Liver (tissue), 3 donors: ENCODE measurements around the gene FCSK.
A peak's percentile ranks its signal among the peaks of the same experiment; 100 is the strongest.

ENCODE experiments used
- EGR1 ChIP-seq, 2 donors: IDR thresholded peaks; 2 replicates each; pipeline ENCODE4 v1.6.1; 2016 to 2018; ENCODE audit warnings: antibody characterized with exemption in 2 of 2, low read depth in 2 of 2
- GABPA ChIP-seq, 2 donors: IDR thresholded peaks in 1 of 2; conservative IDR thresholded peaks in 1 of 2; 2 replicates each; pipeline ENCODE4 v1.6.1; 2016; ENCODE audit warnings: antibody characterized with exemption in 2 of 2, mild to moderate bottlenecking in 1 of 2, moderate library complexity in 1 of 2
- HNF4A ChIP-seq, 2 donors: conservative IDR thresholded peaks; 2 replicates each; pipeline ENCODE4 v1.6.1; 2016; ENCODE audit warnings: antibody characterized with exemption in 2 of 2, mild to moderate bottlenecking in 2 of 2
- HNF4G ChIP-seq: IDR thresholded peaks from 2 replicates; pipeline ENCODE4 v1.6.1; 2016; ENCODE audit warnings: antibody characterized with exemption
- JUND ChIP-seq, 2 donors: IDR thresholded peaks; 2 replicates each; pipeline ENCODE4 v1.6.1; 2016; ENCODE audit warnings: antibody characterized with exemption in 2 of 2
- NR2F2 ChIP-seq: IDR thresholded peaks from 2 replicates; pipeline ENCODE4 v1.6.1; 2016; ENCODE audit warnings: antibody characterized with exemption
- RAD21 ChIP-seq, 2 donors: IDR thresholded peaks; 2 replicates each; pipeline ENCODE4 v1.6.1; 2016; ENCODE audit warnings: antibody characterized with exemption in 2 of 2, mild to moderate bottlenecking in 2 of 2
- SP1 ChIP-seq: IDR thresholded peaks from 2 replicates; pipeline ENCODE4 v1.6.1; 2018; ENCODE audit warnings: antibody characterized with exemption, mild to moderate bottlenecking
- YY1 ChIP-seq: IDR thresholded peaks from 2 replicates; pipeline ENCODE4 v1.6.1; 2016; ENCODE audit warnings: antibody characterized with exemption, mild to moderate bottlenecking
- TF ChIP-seq, protein P1 (sequence below): IDR thresholded peaks from 2 replicates; pipeline ENCODE4 v1.6.1; 2016; ENCODE audit warnings: antibody characterized with exemption
- TF ChIP-seq, protein P2 (sequence below): fragments of 150-350 bp; IDR thresholded peaks from 2 replicates; pipeline ENCODE4 v1.5.1; 2017; ENCODE audit warnings: improper control_type of control experiment, low read depth, low read length; ENCODE audit not compliant: missing input control
- TF ChIP-seq, protein P3 (sequence below): IDR thresholded peaks from 2 replicates; pipeline ENCODE4 v1.6.1; 2016; ENCODE audit warnings: antibody characterized with exemption
- TF ChIP-seq, protein P4 (sequence below): IDR thresholded peaks from 2 replicates; pipeline ENCODE4 v1.6.1; 2016; ENCODE audit warnings: antibody characterized with exemption
- TF ChIP-seq, protein P5 (sequence below): IDR thresholded peaks from 2 replicates; pipeline ENCODE4 v1.6.1; 2016; ENCODE audit warnings: antibody characterized with exemption, mild to moderate bottlenecking
- donor health status: healthy.
- donor health status: healthy.

DNA sequence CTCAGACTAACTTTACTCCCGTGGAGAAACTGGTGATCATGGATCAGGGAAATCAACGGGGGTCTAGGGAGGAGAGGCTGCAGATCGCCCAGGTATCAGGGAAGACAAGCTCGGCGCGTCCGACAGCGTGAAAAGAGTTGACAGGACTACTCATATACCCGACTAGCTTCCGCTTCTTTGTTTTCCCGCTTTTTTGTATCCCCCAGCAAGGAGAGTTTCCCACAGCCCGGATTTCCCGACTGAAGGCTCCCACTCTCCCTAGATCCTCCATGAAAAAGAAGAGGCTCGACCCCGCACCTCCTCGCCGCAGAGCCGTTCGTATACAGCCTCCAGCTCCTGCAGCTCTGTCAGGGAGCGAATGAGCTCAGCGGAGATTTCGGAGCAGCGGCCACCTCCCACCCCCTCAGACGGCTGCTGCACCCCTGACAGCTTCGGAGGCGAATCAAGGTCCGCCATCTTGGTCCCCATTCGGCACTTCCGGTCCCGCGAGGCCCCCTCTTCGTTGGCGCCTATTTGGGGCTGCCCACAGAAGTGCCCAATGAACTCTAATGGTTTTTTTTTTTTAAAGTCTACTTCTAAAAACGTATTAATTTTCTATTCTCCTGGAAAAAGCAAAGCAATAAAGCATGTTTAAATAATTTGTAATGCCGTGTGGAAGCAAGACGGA is 68.8 kb downstream of the FCSK start, which contains the start of gene COG4:
- TF ChIP-seq, protein P1, sequence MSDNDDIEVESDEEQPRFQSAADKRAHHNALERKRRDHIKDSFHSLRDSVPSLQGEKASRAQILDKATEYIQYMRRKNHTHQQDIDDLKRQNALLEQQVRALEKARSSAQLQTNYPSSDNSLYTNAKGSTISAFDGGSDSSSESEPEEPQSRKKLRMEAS, result no peak
- TF ChIP-seq, protein P2, sequence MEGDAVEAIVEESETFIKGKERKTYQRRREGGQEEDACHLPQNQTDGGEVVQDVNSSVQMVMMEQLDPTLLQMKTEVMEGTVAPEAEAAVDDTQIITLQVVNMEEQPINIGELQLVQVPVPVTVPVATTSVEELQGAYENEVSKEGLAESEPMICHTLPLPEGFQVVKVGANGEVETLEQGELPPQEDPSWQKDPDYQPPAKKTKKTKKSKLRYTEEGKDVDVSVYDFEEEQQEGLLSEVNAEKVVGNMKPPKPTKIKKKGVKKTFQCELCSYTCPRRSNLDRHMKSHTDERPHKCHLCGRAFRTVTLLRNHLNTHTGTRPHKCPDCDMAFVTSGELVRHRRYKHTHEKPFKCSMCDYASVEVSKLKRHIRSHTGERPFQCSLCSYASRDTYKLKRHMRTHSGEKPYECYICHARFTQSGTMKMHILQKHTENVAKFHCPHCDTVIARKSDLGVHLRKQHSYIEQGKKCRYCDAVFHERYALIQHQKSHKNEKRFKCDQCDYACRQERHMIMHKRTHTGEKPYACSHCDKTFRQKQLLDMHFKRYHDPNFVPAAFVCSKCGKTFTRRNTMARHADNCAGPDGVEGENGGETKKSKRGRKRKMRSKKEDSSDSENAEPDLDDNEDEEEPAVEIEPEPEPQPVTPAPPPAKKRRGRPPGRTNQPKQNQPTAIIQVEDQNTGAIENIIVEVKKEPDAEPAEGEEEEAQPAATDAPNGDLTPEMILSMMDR, result no peak
- TF ChIP-seq YY1 (peak; percentile 99), NR2F2 (peak; percentile 37), HNF4A (conservative IDR thresholded peaks at IDR 0.05) (no peak), SP1 (peak; percentile 30), JUND (IDR thresholded peaks at IDR 0.05) (peak in 1 of 2 donors; percentile 16), HNF4G (no peak), GABPA (IDR thresholded peaks at IDR 0.05 in 1 of 2, conservative IDR thresholded peaks at IDR 0.05 in 1 of 2) (peak; percentile 64 to 92), EGR1 (IDR thresholded peaks at IDR 0.05; ENCODE audit: low read depth in 2 of 2) (peak in 1 of 2 donors; percentile 33), RAD21 (IDR thresholded peaks at IDR 0.05) (peak in 1 of 2 donors; percentile 29)
- TF ChIP-seq, protein P3, sequence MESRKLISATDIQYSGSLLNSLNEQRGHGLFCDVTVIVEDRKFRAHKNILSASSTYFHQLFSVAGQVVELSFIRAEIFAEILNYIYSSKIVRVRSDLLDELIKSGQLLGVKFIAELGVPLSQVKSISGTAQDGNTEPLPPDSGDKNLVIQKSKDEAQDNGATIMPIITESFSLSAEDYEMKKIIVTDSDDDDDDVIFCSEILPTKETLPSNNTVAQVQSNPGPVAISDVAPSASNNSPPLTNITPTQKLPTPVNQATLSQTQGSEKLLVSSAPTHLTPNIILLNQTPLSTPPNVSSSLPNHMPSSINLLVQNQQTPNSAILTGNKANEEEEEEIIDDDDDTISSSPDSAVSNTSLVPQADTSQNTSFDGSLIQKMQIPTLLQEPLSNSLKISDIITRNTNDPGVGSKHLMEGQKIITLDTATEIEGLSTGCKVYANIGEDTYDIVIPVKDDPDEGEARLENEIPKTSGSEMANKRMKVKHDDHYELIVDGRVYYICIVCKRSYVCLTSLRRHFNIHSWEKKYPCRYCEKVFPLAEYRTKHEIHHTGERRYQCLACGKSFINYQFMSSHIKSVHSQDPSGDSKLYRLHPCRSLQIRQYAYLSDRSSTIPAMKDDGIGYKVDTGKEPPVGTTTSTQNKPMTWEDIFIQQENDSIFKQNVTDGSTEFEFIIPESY, result peak; percentile 61
- TF ChIP-seq, protein P4, sequence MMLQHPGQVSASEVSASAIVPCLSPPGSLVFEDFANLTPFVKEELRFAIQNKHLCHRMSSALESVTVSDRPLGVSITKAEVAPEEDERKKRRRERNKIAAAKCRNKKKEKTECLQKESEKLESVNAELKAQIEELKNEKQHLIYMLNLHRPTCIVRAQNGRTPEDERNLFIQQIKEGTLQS, result peak; percentile 41
- TF ChIP-seq, protein P5, sequence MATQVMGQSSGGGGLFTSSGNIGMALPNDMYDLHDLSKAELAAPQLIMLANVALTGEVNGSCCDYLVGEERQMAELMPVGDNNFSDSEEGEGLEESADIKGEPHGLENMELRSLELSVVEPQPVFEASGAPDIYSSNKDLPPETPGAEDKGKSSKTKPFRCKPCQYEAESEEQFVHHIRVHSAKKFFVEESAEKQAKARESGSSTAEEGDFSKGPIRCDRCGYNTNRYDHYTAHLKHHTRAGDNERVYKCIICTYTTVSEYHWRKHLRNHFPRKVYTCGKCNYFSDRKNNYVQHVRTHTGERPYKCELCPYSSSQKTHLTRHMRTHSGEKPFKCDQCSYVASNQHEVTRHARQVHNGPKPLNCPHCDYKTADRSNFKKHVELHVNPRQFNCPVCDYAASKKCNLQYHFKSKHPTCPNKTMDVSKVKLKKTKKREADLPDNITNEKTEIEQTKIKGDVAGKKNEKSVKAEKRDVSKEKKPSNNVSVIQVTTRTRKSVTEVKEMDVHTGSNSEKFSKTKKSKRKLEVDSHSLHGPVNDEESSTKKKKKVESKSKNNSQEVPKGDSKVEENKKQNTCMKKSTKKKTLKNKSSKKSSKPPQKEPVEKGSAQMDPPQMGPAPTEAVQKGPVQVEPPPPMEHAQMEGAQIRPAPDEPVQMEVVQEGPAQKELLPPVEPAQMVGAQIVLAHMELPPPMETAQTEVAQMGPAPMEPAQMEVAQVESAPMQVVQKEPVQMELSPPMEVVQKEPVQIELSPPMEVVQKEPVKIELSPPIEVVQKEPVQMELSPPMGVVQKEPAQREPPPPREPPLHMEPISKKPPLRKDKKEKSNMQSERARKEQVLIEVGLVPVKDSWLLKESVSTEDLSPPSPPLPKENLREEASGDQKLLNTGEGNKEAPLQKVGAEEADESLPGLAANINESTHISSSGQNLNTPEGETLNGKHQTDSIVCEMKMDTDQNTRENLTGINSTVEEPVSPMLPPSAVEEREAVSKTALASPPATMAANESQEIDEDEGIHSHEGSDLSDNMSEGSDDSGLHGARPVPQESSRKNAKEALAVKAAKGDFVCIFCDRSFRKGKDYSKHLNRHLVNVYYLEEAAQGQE, result no peak
